ENCODE measurements around the gene ARSG. TPM values are rescaled to one million over a fixed set of nuclear protein-coding genes. Genes with fewer than 3 reads are reported as not detected.
A peak's percentile ranks its signal among the peaks of the same experiment; 100 is the strongest.

The ARSG gene
- total RNA-seq, 1 donor from 2014 or later: 3.4 TPM

- ATAC-seq (no peak), DNase-seq (ENCODE audit: low spot score) (no peak)
Measured at GRCh38 chr17:68460146-68460545, 168.9 kb downstream of the ARSG start.

GRCh38 chr17:68460715-68461114, 169.4 kb downstream of the ARSG start:
- no peak for ATAC-seq
- DNase-seq (ENCODE audit: low spot score): no peak

DNA sequence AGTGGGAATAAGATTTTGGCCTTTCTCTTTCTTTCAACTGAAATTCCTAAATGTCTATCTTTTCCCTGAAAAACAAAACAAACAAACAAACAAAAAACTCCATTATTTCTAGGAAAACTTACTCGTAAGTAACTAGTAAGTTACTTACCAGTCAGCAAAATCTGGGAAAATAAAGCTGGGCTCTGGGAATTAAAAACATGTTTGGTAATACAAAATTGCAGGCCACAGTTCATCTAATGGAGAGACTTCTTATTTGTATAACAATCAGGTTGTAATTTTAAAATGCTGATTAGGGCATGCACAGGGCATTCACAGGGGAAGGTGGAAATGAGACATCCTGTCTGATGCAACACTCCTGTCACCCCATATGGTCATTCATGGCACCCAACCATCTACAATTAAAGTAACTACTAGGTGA, 169.8 kb downstream of the ARSG start:
- ATAC-seq (no peak), DNase-seq (ENCODE audit: low spot score) (no peak)

GRCh38 chr17:68461589-68461988, 170.3 kb downstream of the ARSG start:
- ATAC-seq (no peak), DNase-seq (ENCODE audit: low spot score) (no peak)

DNA sequence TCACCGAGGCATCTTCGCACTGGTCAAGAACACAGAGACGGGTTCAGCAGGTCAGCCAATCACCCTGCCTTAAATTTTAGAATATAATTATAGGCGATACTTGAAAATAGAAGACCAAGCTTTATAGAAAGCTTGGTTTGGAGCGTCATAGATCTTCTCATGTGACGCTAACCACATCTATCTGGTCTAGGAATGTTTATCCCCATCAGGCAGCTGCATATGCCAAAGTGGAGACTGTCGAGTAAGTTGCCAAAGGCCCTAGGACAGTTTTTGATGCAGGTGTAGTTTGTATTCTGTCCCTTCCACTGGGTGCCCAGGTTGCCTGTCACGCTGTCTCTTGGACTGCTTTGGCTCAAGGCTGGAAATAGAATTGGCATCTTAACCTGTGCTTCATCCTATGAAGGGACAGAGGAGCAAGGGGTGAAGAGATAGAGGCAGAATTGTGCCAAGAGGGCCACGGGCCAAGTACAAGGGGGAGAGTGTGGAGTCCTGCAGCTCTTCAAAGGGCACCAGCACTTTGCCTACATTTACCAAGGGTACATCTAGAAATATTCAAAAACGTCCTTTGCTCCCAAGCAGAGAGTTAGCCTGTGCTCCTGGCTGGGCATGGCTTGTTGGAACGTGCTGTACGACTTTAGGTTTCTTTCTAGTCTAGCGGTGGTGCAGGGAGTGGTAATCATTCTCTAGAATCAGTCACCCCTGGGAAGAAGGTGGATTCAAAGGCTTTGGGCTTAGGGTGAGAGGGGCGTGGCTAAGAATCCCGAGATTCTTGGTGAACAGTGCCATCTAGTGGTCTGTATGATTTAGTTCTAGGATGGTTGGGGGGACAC, 171.3 kb downstream of the ARSG start:
- DNase-seq (ENCODE audit: low spot score) (peak; percentile 70), ATAC-seq (peak; percentile 89)

- ATAC-seq (no peak), DNase-seq (ENCODE audit: low spot score) (no peak)
Measured at GRCh38 chr17:68463211-68464019, 172.1 kb downstream of the ARSG start.

DNA sequence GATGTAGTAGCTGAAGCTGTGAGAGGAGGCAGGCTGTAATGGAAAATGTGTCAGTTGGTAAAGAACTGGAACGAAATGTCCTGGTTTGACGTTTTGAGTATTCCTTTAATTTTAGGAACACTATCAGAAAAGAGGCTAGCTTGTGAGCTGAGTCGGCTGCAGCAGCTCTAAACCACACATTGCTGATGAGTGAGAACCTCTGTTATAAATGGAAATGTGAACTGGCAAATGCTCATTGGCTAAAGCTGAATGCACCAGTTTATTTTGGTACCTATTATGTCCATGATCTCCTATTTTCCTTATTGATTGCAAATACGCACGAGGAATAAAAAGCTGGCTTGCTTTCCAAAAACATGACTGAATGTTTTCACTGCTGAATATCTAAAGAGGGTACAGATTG, 177.0 kb downstream of the ARSG start:
- DNase-seq (ENCODE audit: low spot score) (no peak), ATAC-seq (no peak)

- DNase-seq (ENCODE audit: low spot score) (no peak), ATAC-seq (no peak)
Measured at GRCh38 chr17:68468788-68469187, 177.5 kb downstream of the ARSG start.

Other genes with a start within 250 kb of the ARSG start
- gene AMZ2, start 43.5 kb upstream of the ARSG start, total RNA-seq: 21.1 TPM
- gene SLC16A6, start 368 bp upstream of the ARSG start, total RNA-seq: 0.40 TPM
- 24.9 TPM for gene WIPI1, start 166.0 kb downstream of the ARSG start, total RNA-seq
- 116 TPM for gene PRKAR1A, start 220.9 kb downstream of the ARSG start, total RNA-seq